ENCODE data around the gene AK3.

The AK3 gene
- long read RNA-seq, transcript AK3-203 (4 exons, 705 nt): minor isoform, 7 of 233 reads
- long read RNA-seq, transcript AK3-202 (5 exons, 2,736 nt): major isoform, 202 of 233 reads
- long read RNA-seq, partial matches to known transcripts: 4 of 233 reads
- long read RNA-seq, other reads (novel, unspliced or antisense): 20 of 233 reads

- peak within 1 kb of the TSS; percentile 75 for H3K27ac ChIP-seq (replicated peaks)
- TF ChIP-seq POLR2AphosphoS5 (IDR thresholded peaks at IDR 0.05; ENCODE audit: low read depth) (peak; percentile 63; the same call in 1 of the 2 replicates), SPI1 (IDR thresholded peaks at IDR 0.05; ENCODE audit: borderline replicate concordance, low read depth) (0 out of 2 replicates have a peak, but pooled peaks have one; percentile 7)
- TF ChIP-seq, protein P1, sequence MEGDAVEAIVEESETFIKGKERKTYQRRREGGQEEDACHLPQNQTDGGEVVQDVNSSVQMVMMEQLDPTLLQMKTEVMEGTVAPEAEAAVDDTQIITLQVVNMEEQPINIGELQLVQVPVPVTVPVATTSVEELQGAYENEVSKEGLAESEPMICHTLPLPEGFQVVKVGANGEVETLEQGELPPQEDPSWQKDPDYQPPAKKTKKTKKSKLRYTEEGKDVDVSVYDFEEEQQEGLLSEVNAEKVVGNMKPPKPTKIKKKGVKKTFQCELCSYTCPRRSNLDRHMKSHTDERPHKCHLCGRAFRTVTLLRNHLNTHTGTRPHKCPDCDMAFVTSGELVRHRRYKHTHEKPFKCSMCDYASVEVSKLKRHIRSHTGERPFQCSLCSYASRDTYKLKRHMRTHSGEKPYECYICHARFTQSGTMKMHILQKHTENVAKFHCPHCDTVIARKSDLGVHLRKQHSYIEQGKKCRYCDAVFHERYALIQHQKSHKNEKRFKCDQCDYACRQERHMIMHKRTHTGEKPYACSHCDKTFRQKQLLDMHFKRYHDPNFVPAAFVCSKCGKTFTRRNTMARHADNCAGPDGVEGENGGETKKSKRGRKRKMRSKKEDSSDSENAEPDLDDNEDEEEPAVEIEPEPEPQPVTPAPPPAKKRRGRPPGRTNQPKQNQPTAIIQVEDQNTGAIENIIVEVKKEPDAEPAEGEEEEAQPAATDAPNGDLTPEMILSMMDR (IDR thresholded peaks at IDR 0.05; ENCODE audit: insufficient read depth, low read length): no peak
- TF ChIP-seq, protein P2, sequence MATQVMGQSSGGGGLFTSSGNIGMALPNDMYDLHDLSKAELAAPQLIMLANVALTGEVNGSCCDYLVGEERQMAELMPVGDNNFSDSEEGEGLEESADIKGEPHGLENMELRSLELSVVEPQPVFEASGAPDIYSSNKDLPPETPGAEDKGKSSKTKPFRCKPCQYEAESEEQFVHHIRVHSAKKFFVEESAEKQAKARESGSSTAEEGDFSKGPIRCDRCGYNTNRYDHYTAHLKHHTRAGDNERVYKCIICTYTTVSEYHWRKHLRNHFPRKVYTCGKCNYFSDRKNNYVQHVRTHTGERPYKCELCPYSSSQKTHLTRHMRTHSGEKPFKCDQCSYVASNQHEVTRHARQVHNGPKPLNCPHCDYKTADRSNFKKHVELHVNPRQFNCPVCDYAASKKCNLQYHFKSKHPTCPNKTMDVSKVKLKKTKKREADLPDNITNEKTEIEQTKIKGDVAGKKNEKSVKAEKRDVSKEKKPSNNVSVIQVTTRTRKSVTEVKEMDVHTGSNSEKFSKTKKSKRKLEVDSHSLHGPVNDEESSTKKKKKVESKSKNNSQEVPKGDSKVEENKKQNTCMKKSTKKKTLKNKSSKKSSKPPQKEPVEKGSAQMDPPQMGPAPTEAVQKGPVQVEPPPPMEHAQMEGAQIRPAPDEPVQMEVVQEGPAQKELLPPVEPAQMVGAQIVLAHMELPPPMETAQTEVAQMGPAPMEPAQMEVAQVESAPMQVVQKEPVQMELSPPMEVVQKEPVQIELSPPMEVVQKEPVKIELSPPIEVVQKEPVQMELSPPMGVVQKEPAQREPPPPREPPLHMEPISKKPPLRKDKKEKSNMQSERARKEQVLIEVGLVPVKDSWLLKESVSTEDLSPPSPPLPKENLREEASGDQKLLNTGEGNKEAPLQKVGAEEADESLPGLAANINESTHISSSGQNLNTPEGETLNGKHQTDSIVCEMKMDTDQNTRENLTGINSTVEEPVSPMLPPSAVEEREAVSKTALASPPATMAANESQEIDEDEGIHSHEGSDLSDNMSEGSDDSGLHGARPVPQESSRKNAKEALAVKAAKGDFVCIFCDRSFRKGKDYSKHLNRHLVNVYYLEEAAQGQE (IDR thresholded peaks at IDR 0.05; ENCODE audit: insufficient replicate concordance, low read depth): peak; percentile 50
- peak; percentile 63 to 86 for DNase-seq (ENCODE audit: low read depth in 1 of 2, low spot score in 1 of 2)
- H3K27me3 ChIP-seq (ENCODE audit: insufficient read depth, poor library complexity, severe bottlenecking): no peaks in the 10 kb centered on the region
- H3K4me3 ChIP-seq (replicated peaks; ENCODE audit: insufficient read depth, low read length): peak within 1 kb of the TSS; percentile 84
Measured at GRCh38 chr9:4740638-4741364, at the start of gene AK3. Gene AK3 (minus strand): TSS chr9:4741202. CDS start chr9:4741087, 115 bp downstream.

DNA sequence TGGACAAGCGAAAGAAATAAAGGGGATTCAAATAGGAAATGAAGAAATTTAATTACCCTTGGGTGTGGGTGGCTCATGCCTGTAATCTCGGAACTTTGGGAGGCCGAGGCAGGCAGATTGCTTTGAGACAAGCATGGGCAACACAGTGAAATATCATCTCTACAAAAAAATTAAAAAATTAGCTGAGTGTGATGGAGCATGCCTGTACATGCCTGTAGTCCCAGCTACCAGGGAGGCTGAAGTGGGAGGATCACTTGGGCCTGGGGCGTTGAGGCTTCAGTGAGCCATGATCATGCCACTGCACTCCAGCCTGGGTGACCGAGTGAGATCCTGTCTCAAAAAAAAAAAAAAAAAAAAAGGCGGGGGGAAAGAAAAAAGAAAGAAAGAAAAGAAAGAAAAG, 47.7 kb upstream of the AK3 start:
- H3K27me3 ChIP-seq (ENCODE audit: insufficient read depth, poor library complexity, severe bottlenecking): no peaks in the 10 kb centered on the region
- no peak overlapping the region for H3K27ac ChIP-seq (replicated peaks)
- no peak for DNase-seq (ENCODE audit: low read depth in 1 of 2, low spot score in 1 of 2)

DNA sequence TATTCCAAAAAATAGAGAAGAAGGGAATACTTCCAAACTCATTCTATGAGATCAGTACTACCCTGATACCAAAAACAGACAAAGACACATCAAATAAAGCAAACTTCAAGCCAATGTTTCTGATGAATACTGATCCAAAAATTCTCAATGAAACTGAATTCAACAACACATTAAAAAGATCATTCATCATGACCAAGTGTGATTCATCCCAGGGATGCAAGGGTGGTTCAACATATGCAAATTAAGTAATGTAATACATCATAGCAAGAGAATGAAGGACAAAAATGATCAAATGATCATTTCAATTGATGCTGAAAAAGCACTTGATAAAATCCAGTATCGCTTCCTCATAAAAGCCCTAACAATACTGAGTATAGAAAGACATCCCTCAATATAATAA, 46.9 kb upstream of the AK3 start:
- no peak for DNase-seq (ENCODE audit: low read depth in 1 of 2, low spot score in 1 of 2)
- H3K27ac ChIP-seq (replicated peaks): no peak overlapping the region
- H3K27me3 ChIP-seq (ENCODE audit: insufficient read depth, poor library complexity, severe bottlenecking): no peaks in the 10 kb centered on the region
- TF ChIP-seq, protein P1 (IDR thresholded peaks at IDR 0.05; ENCODE audit: insufficient read depth, low read length): no peak
- TF ChIP-seq SPI1 (IDR thresholded peaks at IDR 0.05; ENCODE audit: borderline replicate concordance, low read depth): no peak
- TF ChIP-seq, protein P2 (IDR thresholded peaks at IDR 0.05; ENCODE audit: insufficient replicate concordance, low read depth): no peak
- TF ChIP-seq POLR2AphosphoS5 (IDR thresholded peaks at IDR 0.05; ENCODE audit: low read depth): no peak
- no peak for TF ChIP-seq GABPA (IDR thresholded peaks at IDR 0.05; ENCODE audit: low read depth)
- H3K4me3 ChIP-seq (replicated peaks; ENCODE audit: insufficient read depth, low read length): no peak overlapping the region

More for the DNA sequence above, 47.7 kb upstream of the AK3 start:
- TF ChIP-seq SPI1 (IDR thresholded peaks at IDR 0.05; ENCODE audit: borderline replicate concordance, low read depth) (no peak), POLR2AphosphoS5 (IDR thresholded peaks at IDR 0.05; ENCODE audit: low read depth) (no peak), GABPA (IDR thresholded peaks at IDR 0.05; ENCODE audit: low read depth) (no peak)
- TF ChIP-seq, protein P2 (IDR thresholded peaks at IDR 0.05; ENCODE audit: insufficient replicate concordance, low read depth): no peak
- TF ChIP-seq, protein P1 (IDR thresholded peaks at IDR 0.05; ENCODE audit: insufficient read depth, low read length): no peak
- no peak overlapping the region for H3K4me3 ChIP-seq (replicated peaks; ENCODE audit: insufficient read depth, low read length)
